ENCODE measurements around the gene UQCC3.

DNA sequence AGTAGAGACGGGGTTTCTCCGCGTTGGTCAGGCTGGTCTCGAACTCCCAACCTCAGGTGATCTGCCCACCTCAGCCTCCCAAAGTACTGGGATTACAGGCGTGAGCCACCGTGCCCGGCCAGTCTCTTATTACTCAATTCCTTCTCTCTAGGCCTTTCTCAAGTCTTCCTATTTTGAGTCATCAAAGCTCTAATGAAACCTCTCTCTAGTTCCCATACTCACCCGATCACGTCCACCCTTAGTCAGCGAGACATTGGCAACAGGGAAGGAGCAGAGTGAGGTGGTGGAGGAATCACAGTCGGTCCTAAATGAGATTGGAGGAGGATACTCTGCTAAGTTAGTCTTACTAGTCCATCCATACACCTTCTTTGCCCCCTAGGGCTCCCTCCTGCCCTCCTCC is 30.8 kb downstream of the UQCC3 start:
- TF ChIP-seq CTCF (IDR thresholded peaks at IDR 0.05): no peak
- TF ChIP-seq POLR2AphosphoS5 (IDR thresholded peaks at IDR 0.05): no peak
- TF ChIP-seq EP300 (IDR thresholded peaks at IDR 0.05): no peak
- TF ChIP-seq POLR2A (IDR thresholded peaks at IDR 0.05; ENCODE audit: low read depth): no peak
